ENCODE measurements around the gene NUDT14.

Gene NUDT14

GRCh38 chr14:105144026-105144665, 37.0 kb downstream of the NUDT14 start:
- DNase-seq = no peak

- DNase-seq = no peak
Observed at GRCh38 chr14:105143451-105144025, 37.6 kb downstream of the NUDT14 start.

GRCh38 chr14:105142651-105143450, 38.3 kb downstream of the NUDT14 start:
- DNase-seq = no peak

- DNase-seq = no peak
Observed at GRCh38 chr14:105141486-105142281, 39.4 kb downstream of the NUDT14 start.

GRCh38 chr14:105141026-105141425, 40.1 kb downstream of the NUDT14 start:
- no peak for DNase-seq

GRCh38 chr14:105140581-105140980, 40.5 kb downstream of the NUDT14 start:
- no peak for DNase-seq

GRCh38 chr14:105139831-105140239, 41.3 kb downstream of the NUDT14 start:
- DNase-seq = no peak

GRCh38 chr14:105139212-105139825, 41.8 kb downstream of the NUDT14 start:
- DNase-seq = no peak

- no peak for DNase-seq
Observed at GRCh38 chr14:105138551-105139111, 42.5 kb downstream of the NUDT14 start.

- no peak for DNase-seq
Observed at GRCh38 chr14:105138021-105138541, 43.0 kb downstream of the NUDT14 start.

- DNase-seq = no peak
Observed at GRCh38 chr14:105137481-105138020, 43.6 kb downstream of the NUDT14 start.

GRCh38 chr14:105136401-105137322, 44.5 kb downstream of the NUDT14 start:
- DNase-seq = no peak

GRCh38 chr14:105135700-105136395, 45.3 kb downstream of the NUDT14 start:
- no peak for DNase-seq

- no peak for DNase-seq
Observed at GRCh38 chr14:105132921-105133654, 48.0 kb downstream of the NUDT14 start.

GRCh38 chr14:105131241-105131640, 49.9 kb downstream of the NUDT14 start:
- DNase-seq = no peak

GRCh38 chr14:105128059-105128458, 53.1 kb downstream of the NUDT14 start:
- DNase-seq = no peak

GRCh38 chr14:105126981-105127329, 54.2 kb downstream of the NUDT14 start:
- no peak for DNase-seq

GRCh38 chr14:105126126-105126980, 54.8 kb downstream of the NUDT14 start:
- DNase-seq = no peak

Measured in NCI-H1048 (cell line).